ENCODE measurements around the gene FZD8.

DNA sequence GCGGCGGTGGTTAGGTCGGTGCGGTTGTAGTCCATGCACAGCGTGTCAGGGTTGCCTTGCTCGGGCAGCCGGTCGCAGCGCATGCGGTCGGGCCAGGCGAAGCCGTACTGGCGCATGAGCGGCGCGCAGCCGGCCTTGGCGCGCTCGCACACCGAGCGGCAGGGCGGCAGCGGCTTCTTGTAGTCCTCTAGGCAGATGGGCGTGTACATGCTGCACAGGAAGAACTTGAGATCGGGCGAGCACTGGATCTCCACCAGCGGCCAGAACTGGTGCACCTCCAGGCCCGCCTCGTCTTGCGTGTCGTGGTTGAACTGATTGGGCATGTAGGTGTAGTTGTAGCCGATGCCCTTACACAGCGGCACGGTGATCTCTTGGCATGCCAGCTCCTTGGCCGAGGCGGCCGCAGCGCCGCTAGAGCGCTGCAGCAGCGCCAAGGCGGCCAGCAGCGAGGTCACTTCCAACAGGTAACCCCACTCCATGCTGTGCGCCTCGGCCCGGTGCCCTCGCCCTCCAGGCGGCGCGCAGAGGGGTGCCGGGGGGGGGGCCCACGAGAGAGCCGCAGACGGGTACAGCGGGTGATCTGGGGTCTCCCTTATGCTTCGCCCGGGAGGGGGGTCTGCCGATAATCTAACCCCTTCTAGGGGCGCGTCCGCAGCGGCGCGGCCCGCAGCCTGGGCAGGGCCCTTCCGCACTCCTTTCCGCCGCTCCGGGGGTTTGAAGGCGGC is 983 bp downstream of the FZD8 start:
- TF ChIP-seq CTCF (IDR thresholded peaks at IDR 0.05) (peak in 1 of 7 experiments; percentile 2), POLR2A (IDR thresholded peaks at IDR 0.05) (peak; percentile 32 to 55 (median 48))

Measured in body of pancreas (tissue), 4 donors.